COLO668 (cell line): ENCODE data around the gene UGGT1.
A peak's percentile ranks its signal among the peaks of the same experiment; 100 is the strongest.
"Not testable (repeated sequence)": the region's sequence is repeated elsewhere in the genome, so short reads cannot be mapped to it uniquely, and the experiment has no call there.

Source experiments
- DNase-seq: peaks from one replicate; lab custom pipeline; 2025; ENCODE audit not compliant: unreplicated experiment; lab: John Stamatoyannopoulos, UW

Gene UGGT1

GRCh38 chr2:128174067-128174466 is 83.1 kb downstream of the UGGT1 start:
- DNase-seq = not testable (repeated sequence)

GRCh38 chr2:128177315-128177714 is 86.3 kb downstream of the UGGT1 start:
- no peak for DNase-seq

- no peak for DNase-seq
Measured at GRCh38 chr2:128178149-128178649, 87.2 kb downstream of the UGGT1 start.

- peak; percentile 46 for DNase-seq
Measured at GRCh38 chr2:128178650-128179460, 87.9 kb downstream of the UGGT1 start.

- DNase-seq = no peak
Measured at GRCh38 chr2:128179461-128179755, 88.4 kb downstream of the UGGT1 start.

GRCh38 chr2:128180031-128180430 is 89.0 kb downstream of the UGGT1 start:
- DNase-seq = no peak

GRCh38 chr2:128185576-128185975 is 94.6 kb downstream of the UGGT1 start:
- no peak for DNase-seq

- DNase-seq = no peak
Measured at GRCh38 chr2:128187032-128187654, 96.1 kb downstream of the UGGT1 start.

- peak; percentile 20 for DNase-seq
Measured at GRCh38 chr2:128195435-128195984, 104.5 kb downstream of the UGGT1 start.

GRCh38 chr2:128196026-128196425 is 105.0 kb downstream of the UGGT1 start:
- DNase-seq = no peak

- DNase-seq = peak; percentile 8
Measured at GRCh38 chr2:128196471-128196931, 105.5 kb downstream of the UGGT1 start.

- no peak for DNase-seq
Measured at GRCh38 chr2:128197059-128197458, 106.1 kb downstream of the UGGT1 start.

- DNase-seq = no peak
Measured at GRCh38 chr2:128198656-128199055, 107.7 kb downstream of the UGGT1 start.

GRCh38 chr2:128199141-128199540 is 108.1 kb downstream of the UGGT1 start:
- DNase-seq = no peak

GRCh38 chr2:128202791-128203190 is 111.8 kb downstream of the UGGT1 start:
- no peak for DNase-seq

- no peak for DNase-seq
Measured at GRCh38 chr2:128206245-128206644, 115.2 kb downstream of the UGGT1 start.

- DNase-seq = no peak
Measured at GRCh38 chr2:128208023-128208422, 117.0 kb downstream of the UGGT1 start.

- not testable (repeated sequence) for DNase-seq
Measured at GRCh38 chr2:128208631-128209324, 117.8 kb downstream of the UGGT1 start.

GRCh38 chr2:128214251-128214650 is 123.3 kb downstream of the UGGT1 start:
- no peak for DNase-seq

- DNase-seq = peak; percentile 24
Measured at GRCh38 chr2:128214866-128215460, 124.0 kb downstream of the UGGT1 start.
